Left ventricle myocardium inferior (tissue), 1 donor: Measurements from ENCODE around the gene FXYD6. TPM values are rescaled to one million over a fixed set of nuclear protein-coding genes. Genes with fewer than 3 reads are reported as not detected.
A peak's percentile ranks its signal among the peaks of the same experiment; 100 is the strongest.

Experiments
- DNase-seq: peaks from one replicate; pipeline ENCODE4 v3.0.0-alpha.2; 2020
- H3K27ac ChIP-seq: fragments of 200-600 bp; replicated peaks from 2 replicates; pipeline ENCODE4 v1.8.0; 2021
- H3K27me3 ChIP-seq: fragments of 200-600 bp; 2 replicates; pipeline ENCODE4 v1.8.0; 2021; ENCODE audit warnings: low read depth
- H3K36me3 ChIP-seq: fragments of 200-600 bp; 2 replicates; pipeline ENCODE4 v1.8.0; 2021
- H3K4me1 ChIP-seq: fragments of 200-600 bp; 2 replicates; pipeline ENCODE4 v1.8.0; 2021
- H3K4me3 ChIP-seq: fragments of 200-600 bp; 2 replicates; pipeline ENCODE4 v1.8.0; 2021; ENCODE audit warnings: mild to moderate bottlenecking, moderate library complexity
- H3K9me3 ChIP-seq: fragments of 200-600 bp; replicated peaks from 2 replicates; pipeline ENCODE4 v1.8.0; 2021
- CTCF ChIP-seq: fragments of 200-600 bp; IDR thresholded peaks from 2 replicates; pipeline ENCODE4 v1.8.0; 2021; ENCODE audit warnings: antibody characterized with exemption, mild to moderate bottlenecking, borderline replicate concordance
- intact Hi-C: fragments of 100-400 bp; cut with micrococcal nuclease; formaldehyde crosslinking; loops from one replicate; pipeline ENCODE4 v1.11.0; 2022
- total RNA-seq: library from RNA; stranded (reverse); fragmentation: NEBNext Ultra II Directional; extraction: Animal tissue kit (Norgen Biotek cat#: 25700); gene quantifications from one replicate; pipeline ENCODE4 v1.2.1, GENCODE V29; 2021
- donor health status: DM: no; HTN: yes; CAD: no; lungs with severe emphysema.

FXYD6 gene
- total RNA-seq, 1 donor from 2014 or later = 30.2 TPM

DNA sequence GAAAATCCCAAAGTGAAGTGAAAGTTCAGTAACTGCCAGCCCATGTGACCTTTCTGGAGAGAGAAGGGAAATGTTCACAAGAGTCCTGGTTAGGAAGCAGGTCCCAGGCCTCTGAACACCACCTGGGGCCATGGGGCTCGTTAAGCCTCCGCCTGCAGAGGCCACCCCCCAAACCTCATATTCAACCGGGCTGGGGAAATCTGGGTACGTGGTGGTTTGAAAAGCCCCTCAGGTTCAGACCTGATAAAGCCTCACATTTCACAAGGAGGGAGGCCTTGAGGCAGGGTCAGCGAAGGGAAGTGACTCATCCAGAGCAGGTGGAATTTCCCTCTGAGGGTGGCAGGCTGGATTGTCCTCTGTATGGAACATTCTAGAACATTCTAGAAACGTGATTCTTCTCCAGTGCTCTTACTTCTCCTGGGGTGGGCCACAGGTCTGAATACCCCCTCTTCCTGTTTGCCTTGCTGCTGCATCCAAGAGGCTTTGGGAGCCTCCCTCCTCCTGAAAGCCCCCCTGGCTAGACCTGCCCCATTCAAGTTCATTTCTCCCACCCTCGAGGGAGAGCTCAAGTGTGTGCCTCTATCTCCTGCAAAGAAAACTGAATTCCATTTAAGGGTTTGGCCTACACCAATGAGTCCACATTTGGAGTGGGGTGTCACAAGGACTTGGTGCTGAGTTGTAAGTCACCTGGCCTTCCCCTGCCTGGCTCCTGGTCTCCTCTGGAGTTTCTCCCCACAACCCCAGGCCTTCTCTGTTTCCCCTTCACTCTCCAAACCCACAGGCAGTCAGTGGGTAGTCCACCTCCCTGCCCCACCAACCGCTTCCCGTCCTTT is 58.2 kb downstream of the FXYD6 start:
- H3K9me3 ChIP-seq = no peaks in the 10 kb centered on the region
- intact Hi-C loops = loop anchor here (5.0 kb wide), 1 partner anchor 396 kb away; no protein-coding TSS in a partner anchor
- no peak overlapping the region for H3K27ac ChIP-seq
- H3K27me3 ChIP-seq = peaks cover 4% of the 10 kb centered on the region
- DNase-seq = no peak
- peaks cover 53% of the 10 kb centered on the region for H3K4me1 ChIP-seq
- peak; percentile 25 for TF ChIP-seq CTCF
- no peak overlapping the region for H3K4me3 ChIP-seq
- H3K36me3 ChIP-seq = no peaks in the 10 kb centered on the region

DNA sequence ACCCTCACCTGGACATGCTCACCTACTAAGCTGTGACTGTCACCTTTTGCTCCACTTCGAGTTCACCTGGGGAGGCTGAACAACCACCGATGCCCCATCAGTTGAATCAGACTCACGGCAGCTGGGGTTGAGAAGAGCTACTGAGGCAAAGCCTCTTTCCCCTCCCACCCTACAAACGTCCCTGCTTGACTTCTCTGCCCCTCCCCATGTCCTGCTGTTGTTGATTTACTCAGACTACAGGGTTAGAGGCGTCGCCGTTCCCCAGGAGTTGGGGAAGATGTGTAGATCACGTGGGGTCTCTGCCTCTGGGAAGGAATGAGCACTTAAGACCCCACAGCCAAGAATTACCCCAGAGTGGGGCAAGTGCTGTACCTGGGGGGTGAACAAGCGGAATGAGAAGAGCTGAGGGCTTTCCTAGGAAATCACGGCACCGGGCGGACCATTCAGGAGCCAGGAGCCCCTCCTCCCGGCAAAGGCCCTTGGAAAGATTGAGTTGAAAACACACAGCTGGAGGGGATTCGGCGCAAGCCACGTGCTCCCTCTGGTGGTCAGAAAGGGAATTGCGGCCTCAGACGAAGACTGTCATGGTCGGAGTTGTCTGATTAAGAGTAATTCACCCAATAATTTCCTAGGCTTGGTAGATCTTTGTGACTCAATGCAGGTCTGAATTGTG is 59.0 kb downstream of the FXYD6 start:
- intact Hi-C loops = loop anchor here (5.0 kb wide), 1 partner anchor 395 kb away; no protein-coding TSS in a partner anchor
- Histone ChIP-seq H3K27me3 (peaks cover 2% of the 10 kb centered on the region), H3K27ac (peak overlapping the region; percentile 49), H3K4me1 (peaks cover 46% of the 10 kb centered on the region), H3K36me3 (no peaks in the 10 kb centered on the region), H3K9me3 (no peaks in the 10 kb centered on the region), H3K4me3 (peak overlapping the region; percentile 36)
- TF ChIP-seq CTCF = peak; percentile 99
- peak; percentile 82 for DNase-seq

DNA sequence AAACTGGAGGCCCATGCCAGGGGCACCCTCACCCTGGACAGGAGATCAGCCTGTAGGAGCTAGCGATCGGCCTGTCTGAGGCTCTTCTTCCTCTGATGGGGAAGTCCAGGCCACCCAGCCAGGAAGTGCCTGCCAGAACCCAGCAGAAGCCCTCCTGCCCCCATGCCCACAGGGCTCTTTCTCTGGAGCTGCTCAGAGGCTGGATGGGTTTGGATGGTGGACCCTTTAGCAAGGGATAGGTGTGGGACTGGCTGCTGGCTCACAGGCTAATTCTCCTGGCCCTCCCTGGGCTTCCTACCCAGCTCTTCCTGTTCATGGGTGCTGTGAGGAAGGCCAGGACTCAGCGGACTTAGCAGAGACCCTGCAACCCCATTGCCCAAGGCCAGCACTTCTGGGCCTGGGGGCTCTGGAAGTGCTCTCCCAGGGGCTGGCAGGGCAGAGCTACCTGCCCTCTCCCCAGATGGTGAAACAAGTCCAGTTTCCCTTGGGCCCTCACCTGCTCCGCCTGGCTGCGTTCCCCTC is 59.6 kb downstream of the FXYD6 start:
- Histone ChIP-seq H3K9me3 (no peaks in the 10 kb centered on the region), H3K36me3 (no peaks in the 10 kb centered on the region), H3K27me3 (no peaks in the 10 kb centered on the region), H3K4me3 (peak overlapping the region; percentile 36), H3K27ac (peak overlapping the region; percentile 49), H3K4me1 (peaks cover 41% of the 10 kb centered on the region)
- intact Hi-C loops = loop anchor here (5.0 kb wide), 1 partner anchor 395 kb away; no protein-coding TSS in a partner anchor
- no peak for TF ChIP-seq CTCF
- DNase-seq = no peak

DNA sequence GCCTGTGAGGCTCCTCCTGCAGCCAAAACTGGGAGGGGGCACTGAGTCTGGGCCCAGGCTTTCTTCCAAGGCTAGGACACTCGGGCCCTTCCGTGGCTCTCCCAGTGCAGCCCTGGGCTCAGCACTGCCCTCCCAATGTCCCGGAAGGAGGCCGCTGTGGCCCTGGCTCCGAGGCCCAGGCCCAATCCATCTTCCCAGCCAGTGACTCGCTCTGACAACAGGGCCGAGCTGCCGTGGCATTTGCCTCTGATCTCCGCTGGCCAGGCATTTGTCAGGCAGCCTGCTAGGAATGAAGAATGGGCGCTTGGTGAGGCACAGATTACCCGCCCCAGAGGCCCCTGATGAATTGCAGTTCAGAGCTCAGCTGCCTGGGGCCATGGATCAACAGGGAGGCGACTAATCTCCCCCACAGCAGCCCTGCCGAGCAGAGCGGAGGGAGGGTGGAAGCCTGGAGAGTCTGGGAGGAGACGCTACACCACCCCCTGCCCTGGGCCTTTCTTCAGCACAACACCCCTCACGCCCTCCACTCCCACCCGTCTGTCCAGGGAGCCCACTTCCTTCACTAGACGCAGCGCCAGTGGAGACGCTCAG is 60.2 kb downstream of the FXYD6 start:
- H3K4me1 ChIP-seq = peaks cover 41% of the 10 kb centered on the region
- intact Hi-C loops = loop anchor here (5.0 kb wide), 1 partner anchor 394 kb away; no protein-coding TSS in a partner anchor
- DNase-seq = no peak

More for the DNA sequence above, 60.2 kb downstream of the FXYD6 start:
- H3K9me3 ChIP-seq = no peaks in the 10 kb centered on the region
- H3K36me3 ChIP-seq = no peaks in the 10 kb centered on the region
- no peak for TF ChIP-seq CTCF
- H3K27ac ChIP-seq = peak overlapping the region; percentile 49
- H3K27me3 ChIP-seq = no peaks in the 10 kb centered on the region
- peak overlapping the region; percentile 36 for H3K4me3 ChIP-seq
